Heart right ventricle (tissue), 16 donors: ENCODE measurements around the gene HSD11B1L. TPM values are rescaled to one million over a fixed set of nuclear protein-coding genes. Genes with fewer than 3 reads are reported as not detected.

ENCODE experiments used
- ATAC-seq, 8 donors: fragments of 200-7000 bp; cut with Tn5 transposase; one replicate each; pipeline ENCODE4 v1.9.1; 2020; ENCODE audit warnings: mild to moderate bottlenecking in 8 of 8, moderate library complexity in 8 of 8, moderate number of reproducible peaks in 1 of 8
- DNase-seq, 2 donors: peaks; one replicate each; pipeline ENCODE4 v3.0.0-alpha.2; 2020
- H3K27ac ChIP-seq, 10 donors: fragments of 200-600 bp; sonication (generic) in 2 of 10; one replicate each; pipeline versions ENCODE4 v1.5.0 to v1.8.0; 2020 to 2022; ENCODE audit warnings: mild to moderate bottlenecking in 3 of 10
- H3K27me3 ChIP-seq, 7 donors: fragments of 200-600 bp; one replicate each; pipeline ENCODE4 v1.8.0; 2021 to 2022; ENCODE audit warnings: mild to moderate bottlenecking in 2 of 7
- H3K36me3 ChIP-seq, 9 donors: fragments of 200-600 bp; sonication (generic) in 1 of 9; one replicate each; pipeline versions ENCODE4 v1.5.0 to v1.8.0; 2020 to 2022; ENCODE audit warnings: mild to moderate bottlenecking in 2 of 9
- H3K4me1 ChIP-seq, 9 donors: fragments of 200-600 bp; sonication (generic) in 1 of 9; one replicate each; pipeline versions ENCODE4 v1.5.0 to v1.8.0; 2020 to 2022; ENCODE audit warnings: mild to moderate bottlenecking in 4 of 9
- H3K4me3 ChIP-seq, 10 donors: fragments of 200-600 bp; sonication (generic) in 2 of 10; one replicate each; pipeline versions ENCODE4 v1.5.0 to v1.8.0; 2020 to 2022; ENCODE audit warnings: mild to moderate bottlenecking in 7 of 10, moderate library complexity in 2 of 10
- H3K9me3 ChIP-seq, 11 donors: fragments of 200-600 bp in 10 of 11; sonication (generic) in 2 of 11; one replicate each; pipeline versions ENCODE4 v1.5.0 to v1.8.0; 2013 to 2022; ENCODE audit warnings: mild to moderate bottlenecking in 2 of 11, control low read depth in 1 of 11, moderate library complexity in 1 of 11
- CTCF ChIP-seq, 9 donors: fragments of 200-600 bp; sonication (generic) in 2 of 9; IDR thresholded peaks; one replicate each; pipeline versions ENCODE4 v1.5.0 to v1.8.0; 2021 to 2022; ENCODE audit warnings: antibody characterized with exemption in 9 of 9, mild to moderate bottlenecking in 5 of 9, moderate library complexity in 1 of 9
- WGBS, 2 donors: extraction: QIAGEN DNeasy Blood & Tissue Kit; methylation state at CpG; one replicate each; pipeline ENCODE4 v1.1.7; 2013; ENCODE audit warnings: inconsistent platforms in 1 of 2; 5-methylcytosine and 5-hydroxymethylcytosine counted together
- intact Hi-C, 10 donors: fragments of 100-400 bp; cut with DNase I; formaldehyde crosslinking; loops; one replicate each; pipeline versions ENCODE4 v1.11.1 to v1.14.2; 2022
- polyA plus RNA-seq, 2 donors: library from polyadenylated mRNA; stranded (reverse); fragments of 200-250 nt; gene quantifications; one replicate each; pipeline ENCODE4 v1.2.3, GENCODE V29; 2013
- total RNA-seq, 10 donors: library from RNA; stranded (reverse); fragmentation: NEBNext Ultra II Directional in 3 of 10; extraction: Animal tissue kit (Norgen Biotek cat#: 25700) in 3 of 10; gene quantifications; one replicate each; pipeline versions ENCODE4 v1.2.1 to v1.2.4, GENCODE V29; 2021 to 2023
- donor health status: Arrhythmogenic right ventricular cardiomyopathy.
- donor health status: ischemic (EF 13 %, LVEDD 7.1; RV severe dilation, severe dysfunction).
- donor health status: healthy with polysubstance abuse.
- donor health status: DM: no; HTN: yes; CAD: no.
- donor health status: DM: no; HTN: no; CAD: no.
- donor health status: ischemic (EF 25% LVEDD 6.9; RV normal size, moderate dysfunction).
- donor health status: ischemic (EF 25% LVEDD 5.7; RV mildly dilated, moderate dysfunction).
- donor health status: healthy.
- donor health status: DM: yes; HTN: yes; CAD: no.
- donor health status: Ischemic cardiomyopathy.
- donor health status: ischemic (EF 35%, LVEDD 5.7; RV mildly dilated, moderate dysfunction).
- donor health status: nonischemic (EF 11% LVEDD 7.7; RV severe dilation, severe dysfunction).
- donor health status: DM: yes; HTN: yes; CAD: no.
- donor health status: PGD.
- donor health status: ischemic (EF 29% LVEDD 5.4; RV normal size, mild dysfunction).
- donor health status: nonischemic (EF 23%, LVEDD 6.1; RV moderate dilation, normal function).

Gene HSD11B1L
- total and polyA plus RNA-seq, 12 donors, result 3.3 to 13.2 (median 4.3) TPM

DNA sequence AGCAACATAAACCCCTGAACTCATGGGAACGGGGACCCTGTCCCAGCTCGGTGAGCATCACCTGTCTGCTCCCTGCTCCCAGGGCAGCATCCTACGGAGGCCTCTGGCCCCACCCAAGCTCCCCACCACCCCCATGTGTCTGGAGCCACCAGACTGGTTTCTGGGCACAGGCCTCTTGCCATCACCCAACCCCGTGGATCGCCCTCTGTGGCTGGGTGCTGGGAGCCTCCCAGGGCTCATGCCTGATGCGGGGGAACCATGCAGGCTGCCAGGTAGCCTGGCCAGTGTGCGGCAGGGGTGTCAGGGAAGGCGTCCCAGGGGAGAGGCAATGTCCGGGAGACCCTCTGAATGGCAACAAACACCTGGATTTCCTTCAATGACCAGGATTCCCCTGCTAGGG lies 3.2 kb upstream of the HSD11B1L start:
- H3K27ac ChIP-seq, result no peak overlapping the region
- ATAC-seq, result no peak
- no peak for TF ChIP-seq CTCF (IDR thresholded peaks at IDR 0.05)
- no peak overlapping the region for H3K4me3 ChIP-seq
- H3K36me3 ChIP-seq, result peaks cover 0 to 16% (median 0%) of the 10 kb centered on the region in 9 donors
- intact Hi-C loops, result loop anchor here in 2 of 10 donors (5.0 kb wide), 2 partner anchors 50 to 55 kb away; partner anchors contain the start of genes SAFB (in 1 of the 2) and SAFB2 (in 1 of the 2)
- H3K27me3 ChIP-seq, result no peaks in the 10 kb centered on the region
- H3K4me1 ChIP-seq, result peaks cover 5 to 32% (median 21%) of the 10 kb centered on the region in 9 donors
- no peak for DNase-seq
- 89 to 90% methylated on average over 9 of the region's 9 CpGs for WGBS, 2 donors
- H3K9me3 ChIP-seq, result no peaks in the 10 kb centered on the region

- no peaks in the 10 kb centered on the region for H3K9me3 ChIP-seq
- no peak overlapping the region for H3K4me3 ChIP-seq
- intact Hi-C loops, result loop anchor here in 2 of 10 donors (5.0 kb wide), 2 partner anchors 51 to 56 kb away; partner anchors contain the start of genes SAFB (in 1 of the 2) and SAFB2 (in 1 of the 2)
- no peaks in the 10 kb centered on the region for H3K27me3 ChIP-seq
- H3K4me1 ChIP-seq, result peaks cover 5 to 32% (median 21%) of the 10 kb centered on the region in 9 donors
- no peak for ATAC-seq
- TF ChIP-seq CTCF (IDR thresholded peaks at IDR 0.05), result no peak
- 92 to 93% methylated on average over 22 of the region's 22 CpGs for WGBS, 2 donors
- peaks cover 0 to 16% (median 0%) of the 10 kb centered on the region in 9 donors for H3K36me3 ChIP-seq
- no peak overlapping the region for H3K27ac ChIP-seq
- no peak for DNase-seq
Measured at GRCh38 chr19:5678071-5678718, 2.6 kb upstream of the HSD11B1L start.

- DNase-seq (peak in 1 of 2 donors; percentile 39), ATAC-seq (peak in 2 of 8 donors; percentile 2 to 3)
- Histone ChIP-seq H3K4me1 (peaks cover 5 to 32% (median 21%) of the 10 kb centered on the region in 9 donors), H3K4me3 (peak overlapping the region; percentile 32 to 97 (median 82)), H3K9me3 (no peaks in the 10 kb centered on the region), H3K27ac (peak overlapping the region; percentile 57 to 97 (median 93)), H3K36me3 (peaks cover 0 to 16% (median 0%) of the 10 kb centered on the region in 9 donors), H3K27me3 (no peaks in the 10 kb centered on the region)
- TF ChIP-seq CTCF (IDR thresholded peaks at IDR 0.05), result no peak
- intact Hi-C loops, result loop anchor here in 4 of 10 donors (2.0 to 5.0 kb wide), 4 partner anchors 41 to 57 kb away; partner anchors contain the start of genes SAFB (in 3 of the 4), SAFB2 (in 3 of the 4), CATSPERD (in 1 of the 4) and LONP1 (in 1 of the 4)
- WGBS, 2 donors, result 20 to 22% methylated on average over 26 of the region's 26 CpGs
Measured at GRCh38 chr19:5679289-5680083, 1.3 kb upstream of the HSD11B1L start.

- Histone ChIP-seq H3K27me3 (no peaks in the 10 kb centered on the region), H3K4me1 (peaks cover 5 to 32% (median 21%) of the 10 kb centered on the region in 9 donors), H3K27ac (peak overlapping the region; percentile 57 to 97 (median 93)), H3K36me3 (peaks cover 0 to 16% (median 0%) of the 10 kb centered on the region in 9 donors), H3K4me3 (peak overlapping the region; percentile 32 to 97 (median 82)), H3K9me3 (no peaks in the 10 kb centered on the region)
- intact Hi-C loops, result loop anchor here in 3 of 10 donors (2.0 to 5.0 kb wide), 3 partner anchors 41 to 58 kb away; partner anchors contain the start of genes SAFB (in 2 of the 3), SAFB2 (in 2 of the 3), CATSPERD (in 1 of the 3) and LONP1 (in 1 of the 3)
- no peak for TF ChIP-seq CTCF (IDR thresholded peaks at IDR 0.05)
- peak in 6 of 8 donors; percentile 1 to 15 (median 9) for ATAC-seq
- WGBS, 2 donors, result 0 to 1% methylated on average over 23 of the region's 23 CpGs
- DNase-seq, result peak in 1 of 2 donors; percentile 58
Measured at GRCh38 chr19:5680084-5680436, 767 bp upstream of the HSD11B1L start.
